Neural cell (in vitro differentiated cells): ENCODE results near the gene ABCF2. TPM values are rescaled to one million over a fixed set of nuclear protein-coding genes. Genes with fewer than 3 reads are reported as not detected.

Source experiments
- H2AFZ ChIP-seq: fragments of 200-600, 300-800 bp; sonication (generic), shearing (Covaris generic); 2 replicates; pipeline ENCODE4 v1.6.0; 2014; ENCODE audit warnings: low read depth, mild to moderate bottlenecking, antibody characterized with exemption, low read length, moderate library complexity
- H3F3A ChIP-seq: fragments of 200-600 bp; shearing (Covaris generic); 2 replicates; pipeline ENCODE4 v1.6.1; 2016; ENCODE audit warnings: mild to moderate bottlenecking, moderate library complexity, mixed read lengths, antibody characterized with exemption, low read length; ENCODE audit not compliant: insufficient read depth, poor library complexity, severe bottlenecking
- H3K27ac ChIP-seq: fragments of 200-600, 300-800 bp; sonication (generic), shearing (Covaris generic); 2 replicates; pipeline ENCODE4 v1.5.1; 2014; ENCODE audit warnings: mild to moderate bottlenecking, low read length, moderate library complexity
- H3K27me3 ChIP-seq: fragments of 300-800, 200-600 bp; sonication (generic), shearing (Covaris generic); 2 replicates; pipeline ENCODE4 v1.6.0; 2014; ENCODE audit warnings: mild to moderate bottlenecking, low read depth, low read length, moderate library complexity; ENCODE audit not compliant: insufficient read depth
- H3K36me3 ChIP-seq: fragments of 300-800, 200-600 bp; sonication (generic), shearing (Covaris generic); 2 replicates; pipeline ENCODE4 v1.5.1; 2014; ENCODE audit warnings: mild to moderate bottlenecking, antibody characterized with exemption, low read length, moderate library complexity; ENCODE audit not compliant: insufficient read depth
- H3K4me2 ChIP-seq: fragments of 300-800, 200-600 bp; sonication (generic), shearing (Covaris generic); 2 replicates; pipeline ENCODE4 v1.6.0; 2014; ENCODE audit warnings: mild to moderate bottlenecking, low read length
- H3K4me3 ChIP-seq: fragments of 300-800, 200-600 bp; sonication (generic), shearing (Covaris generic); 2 replicates; pipeline ENCODE4 v1.5.1; 2014; ENCODE audit warnings: mild to moderate bottlenecking, low read length, moderate library complexity
- H3K79me2 ChIP-seq: fragments of 200-600 bp; shearing (Covaris generic); replicated peaks from 2 replicates; pipeline ENCODE4 v1.6.0; 2014; ENCODE audit warnings: mild to moderate bottlenecking, low read length, moderate library complexity; ENCODE audit not compliant: insufficient read depth
- H3K9ac ChIP-seq: fragments of 300-800, 200-600 bp; sonication (generic), shearing (Covaris generic); 2 replicates; pipeline ENCODE4 v1.6.1; 2016; ENCODE audit warnings: mild to moderate bottlenecking, low read length, mixed read lengths
- H3K9me2 ChIP-seq: fragments of 200-600 bp; shearing (Covaris generic); 2 replicates; pipeline ENCODE4 v1.6.1; 2016; ENCODE audit warnings: mild to moderate bottlenecking, low read length, mixed read lengths; ENCODE audit not compliant: insufficient read depth
- H3K9me3 ChIP-seq: fragments of 200-600, 300-800 bp; sonication (generic), shearing (Covaris generic); 2 replicates; pipeline ENCODE4 v1.6.1; 2016; ENCODE audit warnings: mild to moderate bottlenecking, mixed run types, low read length, moderate library complexity, mixed read lengths
- H4K20me1 ChIP-seq: fragments of 200-600 bp; shearing (Covaris generic); 2 replicates; pipeline ENCODE4 v1.6.1; 2016; ENCODE audit warnings: mild to moderate bottlenecking, mixed run types; ENCODE audit not compliant: insufficient read depth
- EP300 ChIP-seq: fragments of 450-650 bp; conservative IDR thresholded peaks from 2 replicates; pipeline ENCODE4 v1.6.1; 2014; ENCODE audit warnings: antibody characterized with exemption, mild to moderate bottlenecking, moderate library complexity; ENCODE audit not compliant: poor library complexity, severe bottlenecking
- EZH2 ChIP-seq: fragments of 200-600, 300-800 bp; shearing (Covaris generic), sonication (generic); IDR thresholded peaks from 2 replicates; pipeline ENCODE4 v1.6.1; 2014; ENCODE audit warnings: antibody characterized with exemption, low read length, borderline replicate concordance, mild to moderate bottlenecking; ENCODE audit not compliant: insufficient read depth, poor library complexity, severe bottlenecking
- MXI1 ChIP-seq: fragments of 450-650 bp; conservative IDR thresholded peaks from 2 replicates; pipeline ENCODE4 v1.6.1; 2014; ENCODE audit warnings: antibody characterized with exemption, mild to moderate bottlenecking; ENCODE audit not compliant: poor library complexity, severe bottlenecking
- POLR2AphosphoS5 ChIP-seq: IDR thresholded peaks from 2 replicates; pipeline ENCODE4 v1.6.1; 2012
- REST ChIP-seq: IDR thresholded peaks from 2 replicates; pipeline ENCODE4 v1.6.1; 2012; ENCODE audit warnings: borderline replicate concordance
- SMC3 ChIP-seq: fragments of 450-650 bp; conservative IDR thresholded peaks from 2 replicates; pipeline ENCODE4 v1.6.1; 2014; ENCODE audit warnings: antibody characterized with exemption, mild to moderate bottlenecking, moderate library complexity; ENCODE audit not compliant: poor library complexity
- TAF1 ChIP-seq: IDR thresholded peaks from 2 replicates; pipeline ENCODE4 v1.6.1; 2012; ENCODE audit warnings: low read depth
- polyA plus RNA-seq: library from polyadenylated mRNA; depleted of rRNA; stranded (reverse); fragments of >200 nt; gene quantifications from 2 replicates; pipeline ENCODE4 v1.2.3, GENCODE V29; 2014

Gene ABCF2
- polyA plus RNA-seq, 1 donor from 2014 or later, result 32.7 TPM

GRCh38 chr7:151261529-151261928, 34.5 kb upstream of the ABCF2 start:
- no peaks in the 10 kb centered on the region for H4K20me1 ChIP-seq
- no peaks in the 10 kb centered on the region for H3F3A ChIP-seq
- H3K79me2 ChIP-seq, result no peaks in the 10 kb centered on the region
- no peak overlapping the region for H3K4me2 ChIP-seq
- TF ChIP-seq POLR2AphosphoS5 (no peak), EZH2 (no peak), MXI1 (no peak), TAF1 (no peak), EP300 (no peak)
- H2AFZ ChIP-seq, result no peak overlapping the region
- H3K9me3 ChIP-seq, result no peaks in the 10 kb centered on the region
- no peaks in the 10 kb centered on the region for H3K36me3 ChIP-seq
- no peak overlapping the region for H3K27ac ChIP-seq
- no peak overlapping the region for H3K9ac ChIP-seq
- H3K9me2 ChIP-seq, result no peaks in the 10 kb centered on the region
- H3K27me3 ChIP-seq, result no peaks in the 10 kb centered on the region
- H3K4me3 ChIP-seq, result no peak overlapping the region

- no peak overlapping the region for H3K4me3 ChIP-seq
- H3K79me2 ChIP-seq, result no peaks in the 10 kb centered on the region
- no peaks in the 10 kb centered on the region for H3K9me3 ChIP-seq
- H2AFZ ChIP-seq, result no peak overlapping the region
- H3K9me2 ChIP-seq, result no peaks in the 10 kb centered on the region
- no peaks in the 10 kb centered on the region for H3F3A ChIP-seq
- H3K27me3 ChIP-seq, result no peaks in the 10 kb centered on the region
- no peak overlapping the region for H3K4me2 ChIP-seq
- no peak for TF ChIP-seq EP300
- TF ChIP-seq TAF1, result no peak
- TF ChIP-seq SMC3, result no peak
- TF ChIP-seq REST, result no peak
- TF ChIP-seq MXI1, result no peak
- no peak overlapping the region for H3K27ac ChIP-seq
- no peaks in the 10 kb centered on the region for H4K20me1 ChIP-seq
- no peaks in the 10 kb centered on the region for H3K36me3 ChIP-seq
- no peak overlapping the region for H3K9ac ChIP-seq
Measured at GRCh38 chr7:151260883-151261282, 33.9 kb upstream of the ABCF2 start.

GRCh38 chr7:151260471-151260870, 33.5 kb upstream of the ABCF2 start:
- Histone ChIP-seq H3K4me3 (no peak overlapping the region), H4K20me1 (no peaks in the 10 kb centered on the region), H3K9ac (no peak overlapping the region), H3K4me2 (no peak overlapping the region), H3F3A (no peaks in the 10 kb centered on the region), H3K79me2 (no peaks in the 10 kb centered on the region), H3K27me3 (no peaks in the 10 kb centered on the region), H3K9me3 (no peaks in the 10 kb centered on the region), H3K9me2 (no peaks in the 10 kb centered on the region), H3K36me3 (no peaks in the 10 kb centered on the region), H3K27ac (no peak overlapping the region), H2AFZ (no peak overlapping the region)
- TF ChIP-seq EP300, result no peak
- TF ChIP-seq TAF1, result no peak
- no peak for TF ChIP-seq REST
- no peak for TF ChIP-seq MXI1
